ENCODE data around the gene ZNF639. TPM values are rescaled to one million over a fixed set of nuclear protein-coding genes. Genes with fewer than 3 reads are reported as not detected.
A peak's percentile ranks its signal among the peaks of the same experiment; 100 is the strongest.

ZNF639 gene
- total RNA-seq, 4 donors from 2014 or later, result 9.0 to 42.1 (median 21.9) TPM

DNA sequence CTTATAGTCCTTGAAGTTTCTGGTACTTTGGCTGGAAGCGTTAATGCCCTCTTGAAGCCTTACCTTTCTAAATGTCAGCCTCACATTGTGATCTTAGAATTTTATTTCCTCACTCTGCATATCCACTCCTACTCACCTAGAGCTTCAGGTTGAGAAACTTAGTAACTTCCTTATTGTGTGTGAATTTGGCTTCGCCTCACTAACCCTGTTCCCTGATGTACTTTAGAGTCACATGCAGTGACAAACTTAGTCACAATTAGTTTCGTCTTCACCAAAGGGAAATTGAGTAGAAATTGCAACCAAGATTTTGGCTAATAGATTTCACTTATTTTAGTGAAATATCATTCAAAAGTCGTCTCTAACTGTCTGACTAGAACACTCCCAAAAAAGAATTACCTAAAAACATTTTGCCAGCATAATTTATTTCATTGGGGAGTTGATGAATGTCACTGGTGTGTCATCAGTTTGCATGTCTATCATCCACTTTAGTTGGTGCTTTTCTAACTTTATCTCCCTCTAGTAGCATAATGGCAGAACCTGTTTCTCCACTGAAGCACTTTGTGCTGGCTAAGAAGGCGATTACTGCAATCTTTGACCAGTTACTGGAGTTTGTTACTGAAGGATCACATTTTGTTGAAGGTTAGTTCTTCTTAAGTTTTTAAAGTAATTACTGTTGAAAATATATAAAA lies 25.6 kb downstream of the ZNF639 start:
- peak overlapping the region; percentile 87 to 94 (median 91) for H3K27ac ChIP-seq
- intact Hi-C loops (cut with DNase I; ENCODE audit: low total_unique reads) (loop anchor here (5.0 to 10.0 kb wide), 2 partner anchors 104 to 216 kb away; partner anchors contain the start of genes ACTL6A and GNB4), in situ Hi-C loops (cut with MboI; ENCODE audit: low pct_ligation_motif_present in 1 of 4, low pct_unique_long_range_greater_than_20kb in 1 of 4, low sequenced_read_pairs in 3 of 4) (no loop called here)
- TF ChIP-seq POLR2A (IDR thresholded peaks at IDR 0.05) (no peak), EP300 (IDR thresholded peaks at IDR 0.05; ENCODE audit: low read depth) (no peak), POLR2AphosphoS5 (IDR thresholded peaks at IDR 0.05) (peak; percentile 7 to 49 (median 49))
- TF ChIP-seq, protein P1, sequence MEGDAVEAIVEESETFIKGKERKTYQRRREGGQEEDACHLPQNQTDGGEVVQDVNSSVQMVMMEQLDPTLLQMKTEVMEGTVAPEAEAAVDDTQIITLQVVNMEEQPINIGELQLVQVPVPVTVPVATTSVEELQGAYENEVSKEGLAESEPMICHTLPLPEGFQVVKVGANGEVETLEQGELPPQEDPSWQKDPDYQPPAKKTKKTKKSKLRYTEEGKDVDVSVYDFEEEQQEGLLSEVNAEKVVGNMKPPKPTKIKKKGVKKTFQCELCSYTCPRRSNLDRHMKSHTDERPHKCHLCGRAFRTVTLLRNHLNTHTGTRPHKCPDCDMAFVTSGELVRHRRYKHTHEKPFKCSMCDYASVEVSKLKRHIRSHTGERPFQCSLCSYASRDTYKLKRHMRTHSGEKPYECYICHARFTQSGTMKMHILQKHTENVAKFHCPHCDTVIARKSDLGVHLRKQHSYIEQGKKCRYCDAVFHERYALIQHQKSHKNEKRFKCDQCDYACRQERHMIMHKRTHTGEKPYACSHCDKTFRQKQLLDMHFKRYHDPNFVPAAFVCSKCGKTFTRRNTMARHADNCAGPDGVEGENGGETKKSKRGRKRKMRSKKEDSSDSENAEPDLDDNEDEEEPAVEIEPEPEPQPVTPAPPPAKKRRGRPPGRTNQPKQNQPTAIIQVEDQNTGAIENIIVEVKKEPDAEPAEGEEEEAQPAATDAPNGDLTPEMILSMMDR (IDR thresholded peaks at IDR 0.05), result no peak
- peaks cover 6 to 17% (median 7%) of the 10 kb centered on the region in 4 donors for H3K4me1 ChIP-seq
- WGBS, 2 donors (ENCODE audit: low coverage in 1 of 2), result 24 to 29% methylated on average over 4 to 5 of the region's 5 CpGs
- no peaks in the 10 kb centered on the region for H3K27me3 ChIP-seq
- DNase-seq, result no peak
- H3K36me3 ChIP-seq, result peaks cover 0 to 28% (median 11%) of the 10 kb centered on the region in 4 donors
- no peaks in the 10 kb centered on the region for H3K9me3 ChIP-seq
- H3K4me3 ChIP-seq, result peak overlapping the region in 3 of 4 donors; percentile 70 to 80 (median 71)

DNA sequence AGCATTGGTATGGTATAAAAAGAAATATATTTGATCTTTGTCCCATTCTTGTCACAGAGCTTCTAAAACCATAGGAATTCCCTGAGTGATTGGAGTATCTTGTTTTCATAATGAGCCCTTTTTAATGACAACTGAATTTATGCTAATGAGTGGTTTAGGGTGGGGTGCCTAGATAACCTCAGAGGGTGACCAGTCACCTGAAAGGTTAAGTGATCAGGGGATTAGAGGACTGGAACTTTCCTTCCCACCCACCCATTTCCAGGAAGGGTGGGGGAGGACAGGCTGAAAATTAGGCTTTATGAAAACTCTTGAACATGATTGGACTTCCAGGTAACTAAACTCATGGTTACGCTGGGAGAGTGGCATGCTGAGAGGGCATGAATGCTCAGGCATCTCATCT lies 33.2 kb downstream of the ZNF639 start:
- peaks cover 0 to 52% (median 28%) of the 10 kb centered on the region in 4 donors for H3K36me3 ChIP-seq
- in situ Hi-C loops (cut with MboI; ENCODE audit: low pct_ligation_motif_present in 1 of 4, low pct_unique_long_range_greater_than_20kb in 1 of 4, low sequenced_read_pairs in 3 of 4), result loop anchor here in 1 of 4 donors (25.0 kb wide), 1 partner anchor 231 kb away; no protein-coding TSS in a partner anchor
- intact Hi-C loops (cut with DNase I; ENCODE audit: low total_unique reads), result no loop called here

DNA sequence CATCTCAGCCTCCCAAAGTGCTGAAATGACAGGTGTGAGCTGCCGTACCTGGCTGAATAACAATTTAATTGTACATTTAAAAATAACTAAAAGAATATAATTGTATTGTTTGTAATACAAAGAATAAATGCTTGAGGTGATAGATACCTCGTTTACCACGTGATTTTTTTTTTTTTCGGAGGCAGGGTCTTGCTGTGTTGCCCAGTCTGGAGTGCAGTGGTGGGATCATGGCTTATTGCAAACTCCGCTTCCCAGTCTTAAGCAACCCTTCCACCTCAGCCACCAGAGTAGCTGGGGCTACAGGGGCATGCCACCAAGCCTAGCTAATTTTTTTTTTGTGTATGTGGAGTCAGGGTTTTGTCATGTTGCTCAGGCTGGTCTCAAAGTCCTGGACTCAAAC lies 40.5 kb downstream of the ZNF639 start:
- Histone ChIP-seq H3K9me3 (no peaks in the 10 kb centered on the region), H3K4me3 (no peak overlapping the region), H3K36me3 (peaks cover 0 to 67% (median 25%) of the 10 kb centered on the region in 4 donors), H3K4me1 (no peaks in the 10 kb centered on the region), H3K27me3 (no peaks in the 10 kb centered on the region), H3K27ac (no peak overlapping the region)
- DNase-seq, result no peak
- intact Hi-C loops (cut with DNase I; ENCODE audit: low total_unique reads), result no loop called here
- WGBS, 2 donors (ENCODE audit: low coverage in 1 of 2), result 93 to 95% methylated on average over 4 to 5 of the region's 5 CpGs
- in situ Hi-C loops (cut with MboI; ENCODE audit: low pct_ligation_motif_present in 1 of 4, low pct_unique_long_range_greater_than_20kb in 1 of 4, low sequenced_read_pairs in 3 of 4), result loop anchor here in 1 of 4 donors (25.0 kb wide), 1 partner anchor 224 kb away; no protein-coding TSS in a partner anchor
- TF ChIP-seq, protein P1 (IDR thresholded peaks at IDR 0.05), result no peak
- no peak for TF ChIP-seq POLR2A (IDR thresholded peaks at IDR 0.05)
- no peak for TF ChIP-seq POLR2AphosphoS5 (IDR thresholded peaks at IDR 0.05)

More for the DNA sequence above, 33.2 kb downstream of the ZNF639 start:
- no peak for DNase-seq
- no peak overlapping the region for H3K27ac ChIP-seq
- H3K9me3 ChIP-seq, result no peaks in the 10 kb centered on the region
- no peak for TF ChIP-seq POLR2AphosphoS5 (IDR thresholded peaks at IDR 0.05)
- TF ChIP-seq POLR2A (IDR thresholded peaks at IDR 0.05), result no peak
- TF ChIP-seq EP300 (IDR thresholded peaks at IDR 0.05; ENCODE audit: low read depth), result no peak
- TF ChIP-seq, protein P1 (IDR thresholded peaks at IDR 0.05), result no peak
- no peak overlapping the region for H3K4me3 ChIP-seq
- 95 to 100% methylated on average over 1 of the region's 1 CpG for WGBS, 2 donors (ENCODE audit: low coverage in 1 of 2)
- no peaks in the 10 kb centered on the region for H3K4me1 ChIP-seq
- no peaks in the 10 kb centered on the region for H3K27me3 ChIP-seq

DNA sequence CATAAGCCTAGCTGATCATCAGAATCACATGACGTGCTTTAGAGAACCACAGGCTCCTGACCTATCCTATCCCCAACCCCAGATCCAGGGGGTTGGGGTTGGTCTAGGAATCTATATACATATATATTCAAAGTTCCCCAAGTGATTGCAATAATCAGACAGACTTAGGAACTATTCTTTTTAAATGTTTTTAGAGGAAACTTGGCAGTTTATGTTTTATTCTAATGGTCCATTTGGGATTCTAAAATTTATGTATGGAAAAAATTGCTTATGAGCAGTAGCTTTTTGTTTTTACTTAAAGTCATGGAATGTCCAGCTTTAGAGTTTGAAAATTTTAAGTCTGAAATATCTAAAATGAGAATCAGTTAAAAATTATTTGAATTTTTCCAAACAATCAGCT lies 46.8 kb downstream of the ZNF639 start:
- 95% methylated on average over 1 of the region's 1 CpG; no CpG with 5 or more reads in 1 of the 2 donors for WGBS, 2 donors (ENCODE audit: low coverage in 1 of 2)

More for the DNA sequence above, 46.8 kb downstream of the ZNF639 start:
- H3K27me3 ChIP-seq, result no peaks in the 10 kb centered on the region
- DNase-seq, result no peak
- no peak for TF ChIP-seq POLR2A (IDR thresholded peaks at IDR 0.05)
- TF ChIP-seq POLR2AphosphoS5 (IDR thresholded peaks at IDR 0.05), result no peak
- TF ChIP-seq EP300 (IDR thresholded peaks at IDR 0.05; ENCODE audit: low read depth), result no peak
- TF ChIP-seq, protein P1 (IDR thresholded peaks at IDR 0.05), result no peak
- H3K4me1 ChIP-seq, result no peaks in the 10 kb centered on the region
- H3K27ac ChIP-seq, result no peak overlapping the region
- in situ Hi-C loops (cut with MboI; ENCODE audit: low pct_ligation_motif_present in 1 of 4, low pct_unique_long_range_greater_than_20kb in 1 of 4, low sequenced_read_pairs in 3 of 4), result loop anchor here in 1 of 4 donors (25.0 kb wide), 1 partner anchor 218 kb away; no protein-coding TSS in a partner anchor
- H3K36me3 ChIP-seq, result peaks cover 0 to 50% (median 25%) of the 10 kb centered on the region in 4 donors
- no peaks in the 10 kb centered on the region for H3K9me3 ChIP-seq
- intact Hi-C loops (cut with DNase I; ENCODE audit: low total_unique reads), result no loop called here
- H3K4me3 ChIP-seq, result no peak overlapping the region
